K562 (cell line): Measurements from ENCODE around the gene ZNRD2. TPM values are rescaled to one million over a fixed set of nuclear protein-coding genes. Genes with fewer than 3 reads are reported as not detected.

Experiments
- BACH1 ChIP-seq: fragments of 200-800 bp; sonication (Bioruptor generic); IDR thresholded peaks from 2 replicates; pipeline ENCODE4 v1.6.1; 2016; ENCODE audit warnings: missing genetic modification characterization, missing compliant biosample characterization
- CAMTA2 ChIP-seq: fragments of 250-450 bp; sonication (Bioruptor Pico); conservative IDR thresholded peaks from 2 replicates; pipeline ENCODE4 v1.5.1; 2022
- CSDE1 ChIP-seq, 2 experiments: fragments of 450-650 bp; IDR thresholded peaks; 2 replicates each; pipeline ENCODE4 v1.6.1; 2016; ENCODE audit warnings: mild to moderate bottlenecking in 1 of 2
- E2F6 ChIP-seq, 2 experiments: IDR thresholded peaks; 2 replicates each; pipeline ENCODE4 v1.6.1; 2011; ENCODE audit warnings: borderline replicate concordance in 1 of 2, control low read depth in 1 of 2, low read depth in 1 of 2, low read length in 1 of 2, mild to moderate bottlenecking in 1 of 2, mixed read lengths in 1 of 2, moderate library complexity in 1 of 2; ENCODE audit not compliant: insufficient read depth in 1 of 2, insufficient read length in 1 of 2, poor library complexity in 1 of 2, severe bottlenecking in 1 of 2; ENCODE audit errors: extremely low read depth in 1 of 2
- HDGF ChIP-seq: fragments of 450-650 bp; IDR thresholded peaks from 2 replicates; pipeline ENCODE4 v1.6.1; 2016
- MEF2D ChIP-seq: conservative IDR thresholded peaks from 2 replicates; pipeline ENCODE4 v1.6.1; 2016; ENCODE audit warnings: low read depth, missing genetic modification characterization, missing compliant biosample characterization
- MTA1 ChIP-seq: fragments of 450-650 bp; IDR thresholded peaks from 2 replicates; pipeline ENCODE4 v1.6.1; 2017; ENCODE audit warnings: borderline replicate concordance
- NFE2 ChIP-seq: IDR thresholded peaks from 2 replicates; pipeline ENCODE4 v1.6.1; 2014; ENCODE audit warnings: antibody characterized with exemption, low read depth
- NFIC ChIP-seq: fragments of 450-650 bp; IDR thresholded peaks from 2 replicates; pipeline ENCODE4 v1.6.1; 2017; ENCODE audit warnings: mild to moderate bottlenecking, inconsistent platforms
- PHB ChIP-seq: fragments of 250-450 bp; sonication (Bioruptor Pico); IDR thresholded peaks from 2 replicates; pipeline ENCODE4 v1.5.0; 2021
- PHTF2 ChIP-seq: fragments of 250-450 bp; sonication (Bioruptor Pico); IDR thresholded peaks from 2 replicates; pipeline ENCODE4 v1.5.0; 2021; ENCODE audit warnings: mild to moderate bottlenecking
- POLR2H ChIP-seq: IDR thresholded peaks from 2 replicates; pipeline ENCODE4 v1.6.1; 2016; ENCODE audit warnings: missing genetic modification characterization, low read depth, mild to moderate bottlenecking, control low read depth, missing compliant biosample characterization, moderate library complexity
- SAP30 ChIP-seq: fragments of 200-600 bp; sonication (generic); IDR thresholded peaks from 2 replicates; pipeline ENCODE4 v1.6.1; 2012; ENCODE audit warnings: borderline replicate concordance, low read depth, mild to moderate bottlenecking, moderate library complexity, low read length, control low read depth, inconsistent platforms; ENCODE audit not compliant: insufficient read depth, poor library complexity, severe bottlenecking
- SIN3A ChIP-seq, 2 experiments: fragments of 150-350 bp in 1 of 2; IDR thresholded peaks; 2 replicates each; pipeline ENCODE4 v1.6.1; 2011 to 2016; ENCODE audit warnings: borderline replicate concordance in 2 of 2, low read depth in 2 of 2, low read length in 2 of 2, mild to moderate bottlenecking in 2 of 2, moderate library complexity in 2 of 2; ENCODE audit not compliant: control insufficient read depth in 1 of 2
- SP1 ChIP-seq: sonication (generic); formaldehyde crosslinking; IDR thresholded peaks from 2 replicates; pipeline ENCODE4 v1.8.1; 2022; ENCODE audit warnings: mild to moderate bottlenecking, missing genetic modification reagents
- TCF3 ChIP-seq: sonication (generic); formaldehyde crosslinking; IDR thresholded peaks from 2 replicates; pipeline ENCODE4 v1.4.0; 2020; ENCODE audit warnings: mild to moderate bottlenecking, missing genetic modification reagents
- TRIM24 ChIP-seq, 2 experiments: fragments of 450-650 bp; IDR thresholded peaks; 2 replicates each; pipeline ENCODE4 v1.6.1; 2016
- ZBTB1 ChIP-seq: sonication (generic); formaldehyde crosslinking; IDR thresholded peaks from 2 replicates; pipeline ENCODE4 v1.8.1; 2023; ENCODE audit warnings: missing genetic modification reagents, low read depth, mild to moderate bottlenecking, borderline replicate concordance
- ZNF212 ChIP-seq: fragments of 450-650 bp; formaldehyde crosslinking; IDR thresholded peaks from 2 replicates; pipeline ENCODE4 v1.4.0; 2020; ENCODE audit warnings: mild to moderate bottlenecking
- ZNF354B ChIP-seq: fragments of 250-450 bp; sonication (Bioruptor Pico); IDR thresholded peaks from 2 replicates; pipeline ENCODE4 v1.4.0; 2020
- ZNF395 ChIP-seq: fragments of 200-800 bp; sonication (Bioruptor generic); IDR thresholded peaks from 2 replicates; pipeline ENCODE4 v1.6.1; 2017; ENCODE audit warnings: missing genetic modification characterization, missing compliant biosample characterization
- ZNF589 ChIP-seq: fragments of 200-800 bp; sonication (Bioruptor generic); IDR thresholded peaks from 2 replicates; pipeline ENCODE4 v1.6.1; 2016; ENCODE audit warnings: low read depth, missing genetic modification characterization, missing compliant biosample characterization
- ZNF592 ChIP-seq: fragments of 450-650 bp; IDR thresholded peaks from 2 replicates; pipeline ENCODE4 v1.6.1; 2017; ENCODE audit warnings: antibody characterized with exemption, mild to moderate bottlenecking
- polyA plus RNA-seq, 8 experiments: library from polyadenylated mRNA; depleted of rRNA in 4 of 8; stranded (reverse) in 5 of 8; unstranded in 3 of 8; fragments of >200 nt; fragmentation: Nextera tagmentation in 2 of 8; fragmentation: Illumina TruSeq in 1 of 8; extraction: Ambion mirVana in 2 of 8; extraction: Trizol in 1 of 8; gene quantifications; 2 replicates each; pipeline versions ENCODE4 v1.2.1 to v1.2.3, GENCODE V29; 2011 to 2014; ENCODE audit warnings: inconsistent platforms in 1 of 8, missing spikeins in 1 of 8
- total RNA-seq, 7 experiments: library from RNA; depleted of rRNA in 6 of 7; stranded (reverse); fragments of >200 nt in 6 of 7; fragmentation: Illumina TruSeq in 2 of 7; extraction: Trizol in 2 of 7; gene quantifications; 2 replicates each; pipeline versions ENCODE4 v1.2.1 to v1.2.3, GENCODE V29; 2011 to 2021; ENCODE audit warnings: low replicate concordance in 1 of 7

The ZNRD2 gene
- total and polyA plus RNA-seq, 9 of the 15 experiments (the other 6 are each of a cell fraction or from before 2014, with no cell fraction given), result 13.4 to 129 (median 60.4) TPM

GRCh38 chr11:65572356-65573051, 2.2 kb downstream of the ZNRD2 start, which contains the start of gene FAM89B (continued):
- no peak for TF ChIP-seq ZNF395 (CRISPR knock-in tag)
- no peak for TF ChIP-seq BACH1 (tag)
- no peak for TF ChIP-seq PHB (CRISPR knock-in tag)
- no peak for TF ChIP-seq PHTF2 (CRISPR knock-in tag)
- no peak for TF ChIP-seq POLR2H (tag)
- no peak for TF ChIP-seq ZNF354B (CRISPR knock-in tag)
- TF ChIP-seq SP1 (CRISPR knock-in tag), result peak; percentile 19; the same call in 1 of the 2 replicates
- peak in 1 of 2 experiments; percentile 42; a peak in 2 of 4 replicates for TF ChIP-seq SIN3A (IDR thresholded peaks at IDR 0.05; ENCODE audit: borderline replicate concordance in 2 of 2, control insufficient read depth in 1 of 2, low read depth in 2 of 2, low read length in 2 of 2)
- no peak for TF ChIP-seq TCF3 (CRISPR knock-in tag)
- TF ChIP-seq ZNF589 (CRISPR knock-in tag), result no peak
- no peak for TF ChIP-seq TRIM24 (IDR thresholded peaks at IDR 0.05)
- TF ChIP-seq HDGF, result no peak
- peak; percentile 23; the same call in 1 of the 2 replicates for TF ChIP-seq ZNF592
- peak; percentile 39; the same call in 1 of the 2 replicates for TF ChIP-seq NFIC
- TF ChIP-seq ZBTB1 (CRISPR knock-in tag), result no peak
- peak; percentile 82 for TF ChIP-seq SAP30
- no peak for TF ChIP-seq MEF2D
- no peak for TF ChIP-seq ZNF212 (CRISPR knock-in tag)
- TF ChIP-seq NFE2, result no peak
- TF ChIP-seq CAMTA2 (CRISPR knock-in tag), result 0 out of 2 replicates have a peak, but pooled peaks have one; percentile 51
- no peak for TF ChIP-seq CSDE1 (IDR thresholded peaks at IDR 0.05)
- TF ChIP-seq E2F6 (IDR thresholded peaks at IDR 0.05; ENCODE audit: borderline replicate concordance in 1 of 2, extremely low read depth in 1 of 2, insufficient read depth in 1 of 2, insufficient read length in 1 of 2, low read depth in 1 of 2, low read length in 1 of 2, poor library complexity in 1 of 2, severe bottlenecking in 1 of 2), result peak; percentile 39 to 63
- no peak for TF ChIP-seq MTA1
